ENCODE data around the gene RPS23.

The RPS23 gene

DNA sequence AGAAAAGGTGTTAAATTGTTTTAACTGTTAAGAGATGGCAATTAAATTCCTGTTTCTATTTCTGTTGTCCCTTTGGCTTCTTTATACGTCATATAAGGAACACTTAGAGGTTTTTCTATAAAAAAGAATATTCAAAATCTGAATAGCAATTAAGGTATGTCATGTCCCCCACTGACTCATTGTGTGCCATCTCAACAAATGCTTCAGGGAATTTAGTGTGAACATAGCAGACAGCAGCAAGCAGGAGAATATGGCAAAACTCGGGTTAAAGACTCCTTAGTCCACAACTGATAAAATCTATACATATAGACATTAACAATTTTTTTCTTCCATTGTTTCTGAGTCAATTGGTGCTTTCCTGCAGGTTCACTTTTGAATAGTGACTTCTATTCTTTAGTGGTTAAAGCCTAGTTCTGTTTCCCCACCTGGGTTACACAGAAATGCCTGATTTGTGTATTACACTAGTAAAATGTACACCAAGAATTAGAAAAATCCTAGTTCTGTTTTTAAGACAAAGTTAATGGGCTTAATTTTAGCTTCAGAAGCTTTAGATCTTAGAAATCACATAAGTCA lies 17.9 kb upstream of the RPS23 start:
- POLR2A ChIA-PET = no interaction called here
- no peak for DNase-seq (ENCODE audit: extremely low spot score)
- CTCF ChIA-PET = no interaction called here
- TF ChIP-seq HDGF (IDR thresholded peaks at IDR 0.05; ENCODE audit: borderline replicate concordance) = no peak
- TF ChIP-seq FOXK2 (IDR thresholded peaks at IDR 0.05) = no peak
- TF ChIP-seq FOXM1 (IDR thresholded peaks at IDR 0.05; ENCODE audit: borderline replicate concordance) = no peak
- TF ChIP-seq LEF1 (IDR thresholded peaks at IDR 0.05; ENCODE audit: borderline replicate concordance) = no peak
- no peak for TF ChIP-seq FOXA1 (IDR thresholded peaks at IDR 0.05)
- no peak for TF ChIP-seq TARDBP (IDR thresholded peaks at IDR 0.05)
- no peak for TF ChIP-seq ZNF384 (IDR thresholded peaks at IDR 0.05)
- TF ChIP-seq BHLHE40 (IDR thresholded peaks at IDR 0.05; ENCODE audit: borderline replicate concordance) = no peak
- TF ChIP-seq SP1 (IDR thresholded peaks at IDR 0.05) = no peak
- TF ChIP-seq ARNT (IDR thresholded peaks at IDR 0.05) = no peak
- no peak for TF ChIP-seq L3MBTL2 (conservative IDR thresholded peaks at IDR 0.05)
- no peak for TF ChIP-seq NFRKB (IDR thresholded peaks at IDR 0.05)
- no peak for TF ChIP-seq PKNOX1 (IDR thresholded peaks at IDR 0.05)
- no peak for TF ChIP-seq SUZ12 (IDR thresholded peaks at IDR 0.05)

DNA sequence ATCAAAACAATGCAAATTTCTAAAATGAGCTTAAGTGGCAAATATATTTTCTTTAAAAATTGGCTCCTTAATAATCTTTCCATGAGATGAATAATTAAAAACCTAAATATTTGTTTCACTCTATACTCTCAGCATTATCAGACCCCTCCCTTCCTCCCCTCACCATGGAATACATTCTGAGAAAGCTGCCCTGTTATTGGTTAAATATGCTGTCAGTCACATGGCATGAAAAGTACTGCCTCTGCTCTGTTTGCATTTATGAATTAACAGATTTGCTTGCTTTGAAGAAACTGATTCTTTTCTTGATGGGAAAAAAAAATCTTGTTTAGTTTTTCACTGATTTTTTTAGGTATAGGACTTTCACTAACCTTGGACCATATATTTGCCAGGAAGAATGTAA lies 17.0 kb upstream of the RPS23 start:
- CTCF ChIA-PET = interaction anchor here (0.6 kb wide), 1 partner anchor 26 kb away, joined by 3 read pairs; no protein-coding TSS in a partner anchor
- TF ChIP-seq SP1 (IDR thresholded peaks at IDR 0.05) (no peak), PKNOX1 (IDR thresholded peaks at IDR 0.05) (peak; percentile 96)
- POLR2A ChIA-PET = interaction anchor here (5.3 kb wide), 1 partner anchor 16 kb away, joined by 26 read pairs; the partner anchor contains the start of gene RPS23
- DNase-seq (ENCODE audit: extremely low spot score) = no peak

DNA sequence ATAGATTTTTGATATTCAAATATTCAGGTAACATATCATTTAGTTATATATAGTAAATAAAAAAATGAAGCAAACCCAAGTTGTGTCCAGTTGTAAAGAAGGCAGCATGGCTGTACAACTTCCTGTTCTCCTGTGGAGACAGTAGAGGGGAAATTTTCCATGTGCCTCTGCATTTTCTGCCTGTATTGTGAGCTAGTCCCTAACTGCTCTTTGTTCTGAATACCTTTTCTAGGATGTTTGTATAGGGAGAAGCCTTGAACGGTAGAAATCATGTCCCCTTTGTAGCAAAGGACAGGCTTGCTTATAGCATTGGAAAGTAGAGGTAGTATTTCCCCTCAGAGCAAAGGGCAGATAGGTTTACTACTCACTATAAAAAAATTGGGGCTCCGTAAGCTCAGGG lies 13.3 kb upstream of the RPS23 start:
- POLR2A ChIA-PET = interaction anchor here (5.3 kb wide), 1 partner anchor 12 kb away, joined by 26 read pairs; the partner anchor contains the start of gene RPS23
- CTCF ChIA-PET = no interaction called here
- no peak for TF ChIP-seq ARNT (IDR thresholded peaks at IDR 0.05)
- TF ChIP-seq PKNOX1 (IDR thresholded peaks at IDR 0.05) = no peak
- no peak for TF ChIP-seq SUZ12 (IDR thresholded peaks at IDR 0.05)
- TF ChIP-seq SP1 (IDR thresholded peaks at IDR 0.05) = no peak
- no peak for TF ChIP-seq NFRKB (IDR thresholded peaks at IDR 0.05)
- no peak for TF ChIP-seq L3MBTL2 (conservative IDR thresholded peaks at IDR 0.05)
- TF ChIP-seq ZNF384 (IDR thresholded peaks at IDR 0.05) = no peak
- no peak for TF ChIP-seq FOXM1 (IDR thresholded peaks at IDR 0.05; ENCODE audit: borderline replicate concordance)
- TF ChIP-seq FOXA1 (IDR thresholded peaks at IDR 0.05) = no peak
- TF ChIP-seq BHLHE40 (IDR thresholded peaks at IDR 0.05; ENCODE audit: borderline replicate concordance) = no peak
- no peak for TF ChIP-seq TARDBP (IDR thresholded peaks at IDR 0.05)
- TF ChIP-seq HDGF (IDR thresholded peaks at IDR 0.05; ENCODE audit: borderline replicate concordance) = no peak
- TF ChIP-seq ELF4 (IDR thresholded peaks at IDR 0.05) = no peak
- no peak for TF ChIP-seq CTBP1 (IDR thresholded peaks at IDR 0.05; ENCODE audit: borderline replicate concordance)
- DNase-seq (ENCODE audit: extremely low spot score) = no peak

DNA sequence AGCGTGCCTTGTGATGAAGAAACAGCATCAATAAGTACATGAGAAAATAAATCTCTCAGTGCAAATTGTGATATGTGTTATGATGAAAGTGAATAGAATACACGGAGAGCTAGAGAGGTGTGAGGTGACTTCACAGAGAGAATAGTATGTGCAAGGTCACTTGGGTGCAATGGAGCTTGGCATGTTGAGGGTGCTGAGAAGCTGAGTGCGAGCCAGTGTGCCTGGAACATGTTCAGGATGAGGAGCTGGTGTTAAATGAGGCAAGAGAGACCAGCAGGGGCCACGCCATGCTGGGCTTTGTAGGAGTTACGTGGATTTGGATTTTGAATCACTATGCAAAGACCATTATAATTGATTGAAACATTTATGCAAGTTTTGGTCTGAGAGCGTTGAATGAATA lies 12.8 kb upstream of the RPS23 start:
- TF ChIP-seq L3MBTL2 (conservative IDR thresholded peaks at IDR 0.05) = no peak
- TF ChIP-seq CTBP1 (IDR thresholded peaks at IDR 0.05; ENCODE audit: borderline replicate concordance) = no peak
- TF ChIP-seq FOXA1 (IDR thresholded peaks at IDR 0.05) = no peak
- TF ChIP-seq HDGF (IDR thresholded peaks at IDR 0.05; ENCODE audit: borderline replicate concordance) = no peak
- no peak for DNase-seq (ENCODE audit: extremely low spot score)
- ChIA-PET CTCF (no interaction called here), POLR2A (interaction anchor here (5.3 kb wide), 1 partner anchor 12 kb away, joined by 26 read pairs; the partner anchor contains the start of gene RPS23)

DNA sequence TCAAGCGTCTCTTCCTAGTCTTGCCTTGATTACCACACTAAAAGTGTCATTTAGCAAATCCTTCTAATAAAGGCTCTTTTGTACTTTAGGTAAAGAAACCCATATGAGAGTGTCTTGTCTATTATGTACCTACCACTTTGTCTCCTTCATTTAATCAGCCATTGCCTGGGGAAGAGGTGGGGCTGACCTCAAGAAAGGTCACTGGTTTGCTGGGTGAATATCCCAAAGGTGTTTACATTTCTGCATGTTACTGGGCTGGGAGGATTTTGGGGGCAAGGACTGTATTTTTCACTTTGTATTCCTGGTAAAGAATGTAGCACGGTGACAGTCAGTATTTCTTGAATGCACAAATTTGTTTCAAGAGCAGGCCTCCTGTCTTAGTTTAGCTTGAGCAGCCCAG lies 11.9 kb upstream of the RPS23 start:
- CTCF ChIA-PET = no interaction called here
- POLR2A ChIA-PET = no interaction called here
- TF ChIP-seq CTBP1 (IDR thresholded peaks at IDR 0.05; ENCODE audit: borderline replicate concordance) (no peak), SP1 (IDR thresholded peaks at IDR 0.05) (no peak), L3MBTL2 (conservative IDR thresholded peaks at IDR 0.05) (no peak), ARNT (IDR thresholded peaks at IDR 0.05) (no peak), LEF1 (IDR thresholded peaks at IDR 0.05; ENCODE audit: borderline replicate concordance) (no peak), BHLHE40 (IDR thresholded peaks at IDR 0.05; ENCODE audit: borderline replicate concordance) (no peak), FOXK2 (IDR thresholded peaks at IDR 0.05) (no peak), TARDBP (IDR thresholded peaks at IDR 0.05) (no peak), FOXA1 (IDR thresholded peaks at IDR 0.05) (no peak), HDGF (IDR thresholded peaks at IDR 0.05; ENCODE audit: borderline replicate concordance) (no peak), NFRKB (IDR thresholded peaks at IDR 0.05) (no peak), SUZ12 (IDR thresholded peaks at IDR 0.05) (no peak), PKNOX1 (IDR thresholded peaks at IDR 0.05) (no peak), FOXM1 (IDR thresholded peaks at IDR 0.05; ENCODE audit: borderline replicate concordance) (no peak), ELF4 (IDR thresholded peaks at IDR 0.05) (no peak), ZNF384 (IDR thresholded peaks at IDR 0.05) (no peak)
- no peak for DNase-seq (ENCODE audit: extremely low spot score)

- TF ChIP-seq FOXM1 (IDR thresholded peaks at IDR 0.05; ENCODE audit: borderline replicate concordance) (no peak), LEF1 (IDR thresholded peaks at IDR 0.05; ENCODE audit: borderline replicate concordance) (no peak), HDGF (IDR thresholded peaks at IDR 0.05; ENCODE audit: borderline replicate concordance) (no peak)
- ChIA-PET POLR2A (interaction anchor here (2.5 kb wide), 1 partner anchor 9 kb away, joined by 15 read pairs; the partner anchor contains the start of gene RPS23), CTCF (no interaction called here)
- DNase-seq (ENCODE audit: extremely low spot score) = no peak
Measured at GRCh38 chr5:82287625-82288024, 9.5 kb upstream of the RPS23 start.

All from HEK293T (cell line).